DMS53 (cell line): ENCODE data around the gene PBOV1.

Source experiments
- DNase-seq: peaks from one replicate; lab custom pipeline; 2025; lab: John Stamatoyannopoulos, UW

Gene PBOV1

GRCh38 chr6:138218449-138218848 is at the start of gene PBOV1:
Gene PBOV1 (minus strand): TSS chr6:138218491. CDS start chr6:138218395, 96 bp downstream.
- no peak for DNase-seq

GRCh38 chr6:138266095-138266494 is 47.8 kb upstream of the PBOV1 start:
- no peak for DNase-seq

- DNase-seq: no peak
These were observed 46.1 kb upstream of the PBOV1 start for GRCh38 chr6:138264372-138264880.

GRCh38 chr6:138263963-138264362 is 45.7 kb upstream of the PBOV1 start:
- DNase-seq: no peak

GRCh38 chr6:138261116-138261780 is 43.0 kb upstream of the PBOV1 start:
- DNase-seq: no peak

GRCh38 chr6:138258991-138259390 is 40.7 kb upstream of the PBOV1 start:
- DNase-seq: peak; percentile 71

- peak; percentile 44 for DNase-seq
These were observed 39.9 kb upstream of the PBOV1 start for GRCh38 chr6:138258197-138258596.

- DNase-seq: peak; percentile 44
These were observed 39.3 kb upstream of the PBOV1 start for GRCh38 chr6:138257638-138258040.

GRCh38 chr6:138255443-138255842 is 37.2 kb upstream of the PBOV1 start:
- no peak for DNase-seq

GRCh38 chr6:138253731-138254130 is 35.4 kb upstream of the PBOV1 start:
- DNase-seq: peak; percentile 86

- DNase-seq: peak; percentile 97
These were observed 32.4 kb upstream of the PBOV1 start for GRCh38 chr6:138250513-138251247.

GRCh38 chr6:138250053-138250452 is 31.8 kb upstream of the PBOV1 start:
- peak; percentile 27 for DNase-seq

- DNase-seq: peak; percentile 31
These were observed 30.6 kb upstream of the PBOV1 start for GRCh38 chr6:138248878-138249277.

GRCh38 chr6:138248011-138248410 is 29.7 kb upstream of the PBOV1 start:
- DNase-seq: no peak

- no peak for DNase-seq
These were observed 28.6 kb upstream of the PBOV1 start for GRCh38 chr6:138246650-138247440.

GRCh38 chr6:138245751-138246150 is 27.5 kb upstream of the PBOV1 start:
- no peak for DNase-seq

- peak; percentile 73 for DNase-seq
These were observed 24.8 kb upstream of the PBOV1 start for GRCh38 chr6:138242987-138243592.

- DNase-seq: no peak
These were observed 23.6 kb upstream of the PBOV1 start for GRCh38 chr6:138241934-138242333.

GRCh38 chr6:138241381-138241780 is 23.1 kb upstream of the PBOV1 start:
- DNase-seq: peak; percentile 12

GRCh38 chr6:138240476-138241245 is 22.4 kb upstream of the PBOV1 start:
- peak; percentile 43 for DNase-seq

- peak; percentile 36 for DNase-seq
These were observed 21.5 kb upstream of the PBOV1 start for GRCh38 chr6:138239774-138240173.
